A549 (cell line): ENCODE results near the gene PRUNE2. TPM values are rescaled to one million over a fixed set of nuclear protein-coding genes. Genes with fewer than 3 reads are reported as not detected.

Experiments used
- ATAC-seq, 2 experiments: fragments of 200-7000 bp in 1 of 2; fragments of >200 bp in 1 of 2; cut with Nextera tagmentation in 1 of 2; cut with Tn5 transposase in 1 of 2; 3 replicates each; pipeline versions ENCODE4 v1.8.0 to v1.9.1; 2018 to 2020; ENCODE audit warnings: mild to moderate bottlenecking in 1 of 2, moderate library complexity in 1 of 2
- CTCF ChIA-PET: fragments of 300-600 bp; sonication (Branson Sonifier 250); formaldehyde crosslinking; extraction: SDS; loops from one replicate; lab custom pipeline; 2021; ENCODE audit warnings: antibody characterized with exemption, inconsistent platforms; lab: Yijun Ruan, JAX
- POLR2A ChIA-PET: fragments of 350-600 bp; formaldehyde crosslinking; extraction: SDS; loops from one replicate; lab custom pipeline; 2021; ENCODE audit warnings: antibody characterized with exemption, inconsistent platforms; lab: Yijun Ruan, JAX
- DNase-seq, 2 experiments: peaks; one replicate each; pipeline versions ENCODE4 v3.0.0 to v3.0.0-alpha.2; 2011 to 2016; ENCODE audit warnings: low read depth in 1 of 2, low spot score in 1 of 2
- FAIRE-seq: peaks from 2 replicates; lab custom pipeline; 2011; peaks lifted over from hg19 to GRCh38; lab: Jason Lieb, UNC
- H3K27ac ChIP-seq, 2 experiments: fragments of >200 bp; sonication (Bioruptor Twin); formaldehyde crosslinking; 3 replicates each; pipeline ENCODE4 v1.5.1; 2016 to 2017
- H3K4me1 ChIP-seq: fragments of >200 bp; sonication (Bioruptor Twin); formaldehyde crosslinking; 3 replicates; pipeline ENCODE4 v1.6.1; 2016
- H3K4me2 ChIP-seq: fragments of >200 bp; sonication (Bioruptor Twin); formaldehyde crosslinking; 3 replicates; pipeline ENCODE4 v1.6.1; 2016
- H3K4me3 ChIP-seq: fragments of >200 bp; sonication (Bioruptor Twin); formaldehyde crosslinking; 3 replicates; pipeline ENCODE4 v1.5.1; 2016
- H3K9me3 ChIP-seq: fragments of >200 bp; sonication (Bioruptor Twin); formaldehyde crosslinking; 3 replicates; pipeline ENCODE4 v1.6.1; 2016
- BHLHE40 ChIP-seq: IDR thresholded peaks from 2 replicates; pipeline ENCODE4 v1.6.1; 2012; ENCODE audit warnings: low read depth, low read length, inconsistent platforms
- CBX2 ChIP-seq: fragments of 200-600 bp; sonication (generic); IDR thresholded peaks from 2 replicates; pipeline ENCODE4 v1.6.1; 2016; ENCODE audit warnings: low read depth, mild to moderate bottlenecking, borderline replicate concordance
- CHD2 ChIP-seq: fragments of 150-350 bp; IDR thresholded peaks from 2 replicates; pipeline ENCODE4 v1.6.1; 2014; ENCODE audit warnings: low read length; ENCODE audit not compliant: partially characterized antibody
- CHD4 ChIP-seq: fragments of 200-600 bp; sonication (generic); IDR thresholded peaks from 2 replicates; pipeline ENCODE4 v1.6.1; 2016; ENCODE audit warnings: antibody characterized with exemption, mild to moderate bottlenecking, borderline replicate concordance
- FOSB ChIP-seq: fragments of 250-450 bp; sonication (Bioruptor Pico); IDR thresholded peaks from 2 replicates; pipeline ENCODE4 v1.5.0; 2020; ENCODE audit warnings: mild to moderate bottlenecking, moderate library complexity
- FOXS1 ChIP-seq: fragments of 250-450 bp; sonication (Bioruptor Pico); IDR thresholded peaks from 2 replicates; pipeline ENCODE4 v1.5.0; 2020; ENCODE audit warnings: mild to moderate bottlenecking, moderate library complexity
- JUNB ChIP-seq: fragments of >200 bp; sonication (Bioruptor Twin); formaldehyde crosslinking; IDR thresholded peaks from 2 replicates; pipeline ENCODE4 v1.6.1; 2016
- NPAS2 ChIP-seq: fragments of 250-450 bp; sonication (Bioruptor Pico); IDR thresholded peaks from 2 replicates; pipeline ENCODE4 v1.8.0; 2022; ENCODE audit warnings: mild to moderate bottlenecking, moderate library complexity, borderline replicate concordance
- NR3C1 ChIP-seq: fragments of >200 bp; sonication (Bioruptor Twin); formaldehyde crosslinking; IDR thresholded peaks from 3 replicates; pipeline ENCODE4 v1.6.1; 2017
- PHF8 ChIP-seq: fragments of 200-600 bp; sonication (generic); IDR thresholded peaks from 2 replicates; pipeline ENCODE4 v1.6.1; 2016; ENCODE audit warnings: low read depth, mild to moderate bottlenecking, antibody characterized with exemption, moderate library complexity, borderline replicate concordance
- POLR2A ChIP-seq: IDR thresholded peaks from 2 replicates; pipeline ENCODE4 v1.6.1; 2012; ENCODE audit warnings: mild to moderate bottlenecking, low read length
- POLR2AphosphoS2 ChIP-seq: conservative IDR thresholded peaks from 2 replicates; pipeline ENCODE4 v1.6.1; 2012; ENCODE audit warnings: low read length, improper control_type of control experiment, inconsistent platforms
- RARB ChIP-seq: fragments of 250-450 bp; sonication (Bioruptor Pico); IDR thresholded peaks from 2 replicates; pipeline ENCODE4 v1.8.0; 2021; ENCODE audit warnings: mild to moderate bottlenecking, moderate library complexity
- RNF2 ChIP-seq: fragments of 200-600 bp; sonication (generic); IDR thresholded peaks from 2 replicates; pipeline ENCODE4 v1.6.1; 2016; ENCODE audit warnings: low read depth, mild to moderate bottlenecking, antibody characterized with exemption, moderate library complexity, borderline replicate concordance
- ZC3H11A ChIP-seq: fragments of 450-650 bp; IDR thresholded peaks from 2 replicates; pipeline ENCODE4 v1.6.1; 2014; ENCODE audit warnings: antibody characterized with exemption, mild to moderate bottlenecking
- ZFP36 ChIP-seq: fragments of 450-650 bp; IDR thresholded peaks from 2 replicates; pipeline ENCODE4 v1.6.1; 2014; ENCODE audit warnings: borderline replicate concordance; ENCODE audit not compliant: partially characterized antibody
- ZSCAN20 ChIP-seq: fragments of 250-450 bp; sonication (Bioruptor Pico); IDR thresholded peaks from 2 replicates; pipeline ENCODE4 v1.8.0; 2022; ENCODE audit warnings: mild to moderate bottlenecking, moderate library complexity
- WGBS: methylation state at CpG from one replicate; pipeline ENCODE4 v1.1.6; 2017; ENCODE audit errors: missing lambda C conversion rate; 5-methylcytosine and 5-hydroxymethylcytosine counted together
- polyA plus RNA-seq, 4 experiments: library from polyadenylated mRNA; depleted of rRNA in 3 of 4; stranded (reverse); fragments of >200 nt; fragmentation: RNase III in 1 of 4; extraction: RNeasy Plus Mini Kit Qiagen cat#74134 plus additional on column Dnase treatment in 1 of 4; gene quantifications; 2 replicates in 3 of 4; 3 replicates in 1 of 4; pipeline ENCODE4 v1.2.3, GENCODE V29; 2011 to 2017
- TF ChIP-seq, protein P1 (sequence below): fragments of 150-350 bp; IDR thresholded peaks from 2 replicates; pipeline ENCODE4 v1.6.1; 2014; ENCODE audit warnings: low read depth, mild to moderate bottlenecking, low read length
- TF ChIP-seq, protein P2 (sequence below): IDR thresholded peaks from 2 replicates; pipeline ENCODE4 v1.6.1; 2012; ENCODE audit warnings: low read depth, borderline replicate concordance
- TF ChIP-seq, protein P3 (sequence below): fragments of 200-600 bp; sonication (generic); IDR thresholded peaks from 2 replicates; pipeline ENCODE4 v1.6.1; 2016; ENCODE audit warnings: antibody characterized with exemption, mild to moderate bottlenecking, moderate library complexity
- TF ChIP-seq, protein P4 (sequence below): fragments of 250-450 bp; sonication (Bioruptor Pico); IDR thresholded peaks from 2 replicates; pipeline ENCODE4 v1.5.0; 2021; ENCODE audit warnings: mild to moderate bottlenecking, moderate library complexity, borderline replicate concordance

Gene PRUNE2
- polyA plus RNA-seq, 2 of the 4 experiments (the other 2 are of a cell fraction): 0.04 TPM; not detected in 1

DNA sequence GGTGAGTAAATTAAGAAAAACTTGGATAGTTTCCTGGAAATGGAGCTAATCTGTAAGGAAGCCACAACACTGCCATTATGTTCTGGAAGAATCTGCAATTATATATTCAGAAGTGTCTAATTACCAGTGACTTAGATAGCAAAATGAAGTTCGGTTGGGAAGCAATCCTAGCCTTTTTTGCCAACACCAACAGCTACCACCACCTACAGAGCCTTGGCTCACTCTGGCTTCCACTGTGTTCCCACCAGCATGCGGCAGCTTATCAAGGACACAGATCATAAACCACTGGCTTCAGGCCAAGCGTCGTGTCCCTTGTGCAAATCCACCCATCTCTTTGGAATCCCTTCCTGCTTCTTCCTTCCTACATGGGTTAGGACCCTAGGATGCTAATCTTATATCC is 259.7 kb downstream of the PRUNE2 start:
- H3K4me2 ChIP-seq: no peak overlapping the region
- POLR2A ChIA-PET: interaction anchor here (0.6 kb wide), 1 partner anchor 1097 kb away, joined by 5 read pairs; no protein-coding TSS in a partner anchor
- no peak overlapping the region for H3K27ac ChIP-seq
- TF ChIP-seq ZC3H11A (no peak), POLR2A (no peak), ZFP36 (no peak), NPAS2 (CRISPR knock-in tag) (no peak), FOSB (no peak), CHD2 (no peak), CHD4 (no peak), POLR2AphosphoS2 (no peak), RARB (CRISPR knock-in tag) (no peak), ZSCAN20 (CRISPR knock-in tag) (no peak)
- TF ChIP-seq, protein P1, sequence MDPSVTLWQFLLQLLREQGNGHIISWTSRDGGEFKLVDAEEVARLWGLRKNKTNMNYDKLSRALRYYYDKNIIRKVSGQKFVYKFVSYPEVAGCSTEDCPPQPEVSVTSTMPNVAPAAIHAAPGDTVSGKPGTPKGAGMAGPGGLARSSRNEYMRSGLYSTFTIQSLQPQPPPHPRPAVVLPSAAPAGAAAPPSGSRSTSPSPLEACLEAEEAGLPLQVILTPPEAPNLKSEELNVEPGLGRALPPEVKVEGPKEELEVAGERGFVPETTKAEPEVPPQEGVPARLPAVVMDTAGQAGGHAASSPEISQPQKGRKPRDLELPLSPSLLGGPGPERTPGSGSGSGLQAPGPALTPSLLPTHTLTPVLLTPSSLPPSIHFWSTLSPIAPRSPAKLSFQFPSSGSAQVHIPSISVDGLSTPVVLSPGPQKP: no peak
- TF ChIP-seq, protein P2, sequence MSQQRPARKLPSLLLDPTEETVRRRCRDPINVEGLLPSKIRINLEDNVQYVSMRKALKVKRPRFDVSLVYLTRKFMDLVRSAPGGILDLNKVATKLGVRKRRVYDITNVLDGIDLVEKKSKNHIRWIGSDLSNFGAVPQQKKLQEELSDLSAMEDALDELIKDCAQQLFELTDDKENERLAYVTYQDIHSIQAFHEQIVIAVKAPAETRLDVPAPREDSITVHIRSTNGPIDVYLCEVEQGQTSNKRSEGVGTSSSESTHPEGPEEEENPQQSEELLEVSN: no peak
- CTCF ChIA-PET: interaction anchor here (1.2 to 1.8 kb wide), 2 partner anchors 17 to 199 kb away, joined by 3 to 5 read pairs; no protein-coding TSS in a partner anchor
- ATAC-seq (no peak), FAIRE-seq (no peak), DNase-seq (no peak)
- no peak overlapping the region for H3K4me3 ChIP-seq
- no peaks in the 10 kb centered on the region for H3K9me3 ChIP-seq
- 12% methylated on average over 4 of the region's 4 CpGs for WGBS
- H3K4me1 ChIP-seq: no peaks in the 10 kb centered on the region

DNA sequence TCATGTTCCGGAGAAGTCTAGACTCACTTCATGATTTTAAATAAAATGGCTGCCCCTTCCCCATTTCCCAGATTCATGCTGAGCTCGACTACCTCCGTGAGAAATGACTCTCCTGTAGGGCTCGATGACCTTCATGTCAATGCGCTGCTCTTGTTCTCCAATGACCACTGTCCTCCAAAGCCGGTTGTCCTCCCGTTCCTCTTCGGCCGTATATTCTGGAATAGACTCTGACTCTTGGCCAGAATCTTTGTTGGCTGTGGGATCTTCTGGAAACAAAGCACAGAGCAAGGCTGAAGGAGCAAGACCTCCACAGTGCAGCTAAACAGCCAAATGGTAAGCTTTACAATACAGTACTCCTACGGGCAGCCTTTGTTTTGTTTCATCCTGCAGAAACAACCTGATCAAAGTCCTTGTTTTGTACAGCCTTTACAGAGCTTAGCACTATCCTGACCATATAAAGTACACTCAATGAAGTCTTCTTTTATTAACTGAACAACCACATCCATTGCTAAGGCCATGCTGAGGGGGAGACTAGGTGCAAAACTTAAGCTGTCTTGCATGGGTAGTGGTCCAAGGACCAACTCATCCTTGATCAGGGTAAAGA is 261.2 kb downstream of the PRUNE2 start:
- Histone ChIP-seq H3K4me2 (no peak overlapping the region), H3K9me3 (no peaks in the 10 kb centered on the region), H3K4me1 (no peaks in the 10 kb centered on the region), H3K4me3 (no peak overlapping the region), H3K27ac (no peak overlapping the region)
- DNase-seq: no peak
- TF ChIP-seq CHD2: no peak
- TF ChIP-seq, protein P3, sequence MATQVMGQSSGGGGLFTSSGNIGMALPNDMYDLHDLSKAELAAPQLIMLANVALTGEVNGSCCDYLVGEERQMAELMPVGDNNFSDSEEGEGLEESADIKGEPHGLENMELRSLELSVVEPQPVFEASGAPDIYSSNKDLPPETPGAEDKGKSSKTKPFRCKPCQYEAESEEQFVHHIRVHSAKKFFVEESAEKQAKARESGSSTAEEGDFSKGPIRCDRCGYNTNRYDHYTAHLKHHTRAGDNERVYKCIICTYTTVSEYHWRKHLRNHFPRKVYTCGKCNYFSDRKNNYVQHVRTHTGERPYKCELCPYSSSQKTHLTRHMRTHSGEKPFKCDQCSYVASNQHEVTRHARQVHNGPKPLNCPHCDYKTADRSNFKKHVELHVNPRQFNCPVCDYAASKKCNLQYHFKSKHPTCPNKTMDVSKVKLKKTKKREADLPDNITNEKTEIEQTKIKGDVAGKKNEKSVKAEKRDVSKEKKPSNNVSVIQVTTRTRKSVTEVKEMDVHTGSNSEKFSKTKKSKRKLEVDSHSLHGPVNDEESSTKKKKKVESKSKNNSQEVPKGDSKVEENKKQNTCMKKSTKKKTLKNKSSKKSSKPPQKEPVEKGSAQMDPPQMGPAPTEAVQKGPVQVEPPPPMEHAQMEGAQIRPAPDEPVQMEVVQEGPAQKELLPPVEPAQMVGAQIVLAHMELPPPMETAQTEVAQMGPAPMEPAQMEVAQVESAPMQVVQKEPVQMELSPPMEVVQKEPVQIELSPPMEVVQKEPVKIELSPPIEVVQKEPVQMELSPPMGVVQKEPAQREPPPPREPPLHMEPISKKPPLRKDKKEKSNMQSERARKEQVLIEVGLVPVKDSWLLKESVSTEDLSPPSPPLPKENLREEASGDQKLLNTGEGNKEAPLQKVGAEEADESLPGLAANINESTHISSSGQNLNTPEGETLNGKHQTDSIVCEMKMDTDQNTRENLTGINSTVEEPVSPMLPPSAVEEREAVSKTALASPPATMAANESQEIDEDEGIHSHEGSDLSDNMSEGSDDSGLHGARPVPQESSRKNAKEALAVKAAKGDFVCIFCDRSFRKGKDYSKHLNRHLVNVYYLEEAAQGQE: no peak
- WGBS: 58% methylated on average over 10 of the region's 10 CpGs
- ChIA-PET CTCF (interaction anchor here (1.1 to 1.2 kb wide), 2 partner anchors 10 to 60 kb away, joined by 3 to 7 read pairs; no protein-coding TSS in a partner anchor), POLR2A (no interaction called here)
- FAIRE-seq: no peak
- no peak for ATAC-seq

DNA sequence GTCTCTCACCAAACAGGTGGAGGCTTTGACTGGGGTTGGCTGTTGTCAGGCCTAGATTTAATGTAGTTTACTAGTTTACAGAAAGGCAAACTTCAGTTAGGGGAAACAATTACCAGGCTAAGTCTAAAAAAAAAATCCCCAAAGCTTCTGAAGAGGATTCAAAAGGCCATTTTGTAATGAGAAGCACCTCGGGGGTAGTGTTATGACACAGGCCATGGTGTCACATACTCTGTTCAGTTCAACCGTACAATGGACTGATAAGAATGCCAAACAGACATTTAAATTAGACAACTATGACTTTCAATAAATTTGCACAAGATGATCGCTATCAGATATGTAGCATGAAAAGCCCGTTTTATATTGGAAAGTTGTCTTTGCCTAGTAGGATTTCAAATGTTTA is 261.7 kb downstream of the PRUNE2 start:
- POLR2A ChIA-PET: no interaction called here
- Histone ChIP-seq H3K4me2 (no peak overlapping the region), H3K4me3 (no peak overlapping the region), H3K4me1 (no peaks in the 10 kb centered on the region), H3K9me3 (no peaks in the 10 kb centered on the region), H3K27ac (no peak overlapping the region)
- DNase-seq: no peak
- CTCF ChIA-PET: interaction anchor here (1.1 to 1.2 kb wide), 2 partner anchors 9 to 61 kb away, joined by 3 to 7 read pairs; no protein-coding TSS in a partner anchor
- 42% methylated on average over 4 of the region's 4 CpGs for WGBS
- ATAC-seq: no peak
- TF ChIP-seq ZC3H11A (no peak), CBX2 (no peak), ZFP36 (no peak), NR3C1 (no peak), FOXS1 (CRISPR knock-in tag) (no peak), PHF8 (no peak), BHLHE40 (no peak), RNF2 (no peak), JUNB (no peak)
- TF ChIP-seq, protein P1: no peak
- TF ChIP-seq, protein P4, sequence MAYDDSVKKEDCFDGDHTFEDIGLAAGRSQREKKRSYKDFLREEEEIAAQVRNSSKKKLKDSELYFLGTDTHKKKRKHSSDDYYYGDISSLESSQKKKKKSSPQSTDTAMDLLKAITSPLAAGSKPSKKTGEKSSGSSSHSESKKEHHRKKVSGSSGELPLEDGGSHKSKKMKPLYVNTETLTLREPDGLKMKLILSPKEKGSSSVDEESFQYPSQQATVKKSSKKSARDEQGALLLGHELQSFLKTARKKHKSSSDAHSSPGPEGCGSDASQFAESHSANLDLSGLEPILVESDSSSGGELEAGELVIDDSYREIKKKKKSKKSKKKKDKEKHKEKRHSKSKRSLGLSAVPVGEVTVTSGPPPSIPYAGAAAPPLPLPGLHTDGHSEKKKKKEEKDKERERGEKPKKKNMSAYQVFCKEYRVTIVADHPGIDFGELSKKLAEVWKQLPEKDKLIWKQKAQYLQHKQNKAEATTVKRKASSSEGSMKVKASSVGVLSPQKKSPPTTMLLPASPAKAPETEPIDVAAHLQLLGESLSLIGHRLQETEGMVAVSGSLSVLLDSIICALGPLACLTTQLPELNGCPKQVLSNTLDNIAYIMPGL (CRISPR knock-in tag): no peak
- no peak for FAIRE-seq
